ENCODE data around the gene NHEJ1. TPM values are rescaled to one million over a fixed set of nuclear protein-coding genes. Genes with fewer than 3 reads are reported as not detected.

NHEJ1 gene
- total RNA-seq, 1 donor: 21.7 TPM

DNA sequence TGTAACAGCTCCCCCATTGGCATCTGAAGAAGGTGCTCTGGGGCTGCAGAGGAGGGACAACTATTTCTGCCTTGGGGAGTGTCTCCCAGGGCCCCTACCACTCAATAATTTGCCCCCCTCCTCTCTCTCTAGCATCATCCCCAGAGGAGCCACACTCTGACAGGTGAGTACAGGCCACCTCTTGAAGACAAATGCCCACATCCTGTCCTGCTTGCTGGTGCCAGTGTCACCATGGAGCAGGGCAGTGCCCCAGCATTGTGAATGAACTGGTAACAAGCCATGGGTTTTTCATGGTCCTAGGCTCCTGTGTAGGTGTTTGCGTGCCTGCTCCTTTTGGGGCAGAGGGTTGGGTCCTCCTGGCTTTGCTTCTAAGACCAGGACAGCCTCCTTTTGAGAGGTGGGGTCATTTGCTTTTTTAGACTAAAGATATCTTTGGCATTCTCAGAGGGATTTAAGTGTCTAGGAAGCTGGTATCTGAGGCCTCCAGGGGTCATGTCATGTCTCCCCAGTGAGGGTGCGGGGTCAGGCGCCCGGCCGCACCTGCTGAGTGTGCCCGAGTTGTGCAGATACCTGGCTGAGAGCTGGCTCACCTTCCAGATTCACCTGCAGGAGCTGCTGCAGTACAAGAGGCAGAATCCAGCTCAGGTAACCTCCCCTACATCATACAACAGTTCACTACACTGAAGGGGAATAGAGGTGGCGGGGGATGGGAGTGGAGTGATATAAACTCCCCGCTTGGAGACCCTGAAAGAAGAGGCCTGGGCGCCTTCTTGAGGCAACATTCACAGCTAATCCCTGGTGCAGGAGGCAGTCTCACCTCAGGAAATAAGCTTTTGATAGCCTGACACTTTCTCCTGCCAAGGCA, 19.2 kb upstream of the NHEJ1 start:
- Histone ChIP-seq H3K4me3 (ENCODE audit: insufficient read depth, low read length) (no peak overlapping the region), H4K20me1 (ENCODE audit: insufficient read depth, low read length) (peaks cover 15% of the 10 kb centered on the region), H3K4me2 (ENCODE audit: insufficient read depth, low read length) (no peak overlapping the region), H3K4me1 (ENCODE audit: insufficient read depth, low read length) (peaks cover 24% of the 10 kb centered on the region), H3K27me3 (ENCODE audit: insufficient read depth, low read length) (no peaks in the 10 kb centered on the region), H2AFZ (ENCODE audit: low read length) (no peak overlapping the region), H3K36me3 (ENCODE audit: insufficient read depth, low read length) (peaks cover 51% of the 10 kb centered on the region), H3K27ac (ENCODE audit: low read depth, low read length) (no peak overlapping the region), H3K9me3 (ENCODE audit: low read depth, low read length) (no peaks in the 10 kb centered on the region), H3K79me2 (ENCODE audit: insufficient read depth, low read length) (peaks cover 48% of the 10 kb centered on the region)
- no peak for DNase-seq (ENCODE audit: insufficient read length, low spot score, missing footprints)
- TF ChIP-seq CTCF (IDR thresholded peaks at IDR 0.05; ENCODE audit: extremely low read depth, low read depth, low read length): no peak

DNA sequence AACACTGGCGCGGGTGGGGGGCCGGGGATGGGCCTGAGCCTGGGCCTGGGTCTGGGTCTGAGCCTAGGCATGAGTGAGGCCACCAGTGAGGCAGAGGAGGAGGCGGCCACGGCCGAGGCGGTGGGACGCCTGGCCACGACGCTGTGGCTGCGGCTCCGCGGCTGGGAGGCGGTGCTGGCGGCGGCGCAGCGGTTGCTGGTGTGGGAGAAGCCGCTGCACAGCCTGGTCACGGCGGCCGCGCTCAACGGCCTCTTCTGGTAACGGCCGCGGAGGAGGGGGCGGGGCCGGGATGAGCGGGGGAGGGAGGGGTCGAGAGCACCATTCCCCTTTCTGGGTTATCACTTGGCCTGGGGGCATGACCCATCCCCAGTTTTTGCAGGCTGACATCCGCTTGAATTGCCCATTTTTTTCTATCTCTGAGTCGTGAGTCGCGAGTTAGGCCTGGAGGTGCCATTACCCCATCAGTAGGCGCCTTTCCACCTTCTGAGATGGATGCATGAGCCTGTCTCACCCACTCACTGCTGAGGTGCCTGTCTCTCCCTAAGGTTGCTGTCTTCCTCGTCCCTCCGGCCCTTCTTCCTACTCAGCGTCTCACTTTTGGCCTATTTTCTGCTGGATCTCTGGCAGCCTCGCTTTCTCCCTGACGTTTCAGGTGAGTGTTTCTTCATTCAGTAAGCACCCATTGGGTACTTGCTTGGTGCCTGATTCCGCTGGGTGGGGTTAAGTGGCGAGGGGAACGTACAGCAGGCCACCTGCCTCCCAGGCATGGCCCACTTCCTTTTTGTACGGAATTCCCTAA, 18.0 kb upstream of the NHEJ1 start:
- TF ChIP-seq CTCF (IDR thresholded peaks at IDR 0.05; ENCODE audit: extremely low read depth, low read depth, low read length): no peak
- Histone ChIP-seq H3K36me3 (ENCODE audit: insufficient read depth, low read length) (peaks cover 46% of the 10 kb centered on the region), H3K9me3 (ENCODE audit: low read depth, low read length) (no peaks in the 10 kb centered on the region), H2AFZ (ENCODE audit: low read length) (peak overlapping the region; percentile 57), H3K27ac (ENCODE audit: low read depth, low read length) (peak overlapping the region; percentile 24), H3K27me3 (ENCODE audit: insufficient read depth, low read length) (no peaks in the 10 kb centered on the region), H3K4me1 (ENCODE audit: insufficient read depth, low read length) (peaks cover 30% of the 10 kb centered on the region), H3K4me2 (ENCODE audit: insufficient read depth, low read length) (peak overlapping the region; percentile 94), H4K20me1 (ENCODE audit: insufficient read depth, low read length) (peaks cover 18% of the 10 kb centered on the region), H3K79me2 (ENCODE audit: insufficient read depth, low read length) (peaks cover 56% of the 10 kb centered on the region), H3K4me3 (ENCODE audit: insufficient read depth, low read length) (peak overlapping the region; percentile 78)
- peak; percentile 89 for DNase-seq (ENCODE audit: insufficient read length, low spot score, missing footprints)

GRCh38 chr2:219177552-219178376, 17.1 kb upstream of the NHEJ1 start, which contains the start of gene RETREG2:
TSS of gene RETREG2 (plus strand) at chr2:219178275. CDS start at chr2:219178353, 78 bp downstream.
- no peaks in the 10 kb centered on the region for H3K9me3 ChIP-seq (ENCODE audit: low read depth, low read length)
- peak within 1 kb of the TSS; percentile 83 for H3K27ac ChIP-seq (ENCODE audit: low read depth, low read length)
- H3K4me1 ChIP-seq (ENCODE audit: insufficient read depth, low read length): peaks cover 30% of the 10 kb centered on the region
- no peaks in the 10 kb centered on the region for H3K27me3 ChIP-seq (ENCODE audit: insufficient read depth, low read length)
- H3K4me3 ChIP-seq (ENCODE audit: insufficient read depth, low read length): peak within 1 kb of the TSS; percentile 78
- H4K20me1 ChIP-seq (ENCODE audit: insufficient read depth, low read length): peaks cover 13% of the 10 kb centered on the region
- DNase-seq (ENCODE audit: insufficient read length, low spot score, missing footprints): peak; percentile 100
- peak within 1 kb of the TSS; percentile 89 for H2AFZ ChIP-seq (ENCODE audit: low read length)
- no peak for TF ChIP-seq CTCF (IDR thresholded peaks at IDR 0.05; ENCODE audit: extremely low read depth, low read depth, low read length)
- peak within 1 kb of the TSS; percentile 94 for H3K4me2 ChIP-seq (ENCODE audit: insufficient read depth, low read length)
- H3K79me2 ChIP-seq (ENCODE audit: insufficient read depth, low read length): peaks cover 56% of the 10 kb centered on the region
- H3K36me3 ChIP-seq (ENCODE audit: insufficient read depth, low read length): peaks cover 41% of the 10 kb centered on the region

Data from osteoblast (primary cell).